HFF-Myc (cell line): ENCODE results near the gene AACS.

Experiments
- DNase-seq: peaks from one replicate; pipeline ENCODE4 v3.0.0-alpha.2; 2011; ENCODE audit warnings: low read depth; ENCODE audit errors: extremely low read depth
- H3K4me3 ChIP-seq: replicated peaks from 2 replicates; pipeline ENCODE4 v1.5.1; 2011; ENCODE audit warnings: low read depth, mild to moderate bottlenecking, control low read depth, low read length
- CTCF ChIP-seq: IDR thresholded peaks from 2 replicates; pipeline ENCODE4 v1.5.1; 2012; ENCODE audit warnings: mild to moderate bottlenecking, low read depth, low read length, control low read depth; ENCODE audit errors: missing control alignments

Gene AACS

DNA sequence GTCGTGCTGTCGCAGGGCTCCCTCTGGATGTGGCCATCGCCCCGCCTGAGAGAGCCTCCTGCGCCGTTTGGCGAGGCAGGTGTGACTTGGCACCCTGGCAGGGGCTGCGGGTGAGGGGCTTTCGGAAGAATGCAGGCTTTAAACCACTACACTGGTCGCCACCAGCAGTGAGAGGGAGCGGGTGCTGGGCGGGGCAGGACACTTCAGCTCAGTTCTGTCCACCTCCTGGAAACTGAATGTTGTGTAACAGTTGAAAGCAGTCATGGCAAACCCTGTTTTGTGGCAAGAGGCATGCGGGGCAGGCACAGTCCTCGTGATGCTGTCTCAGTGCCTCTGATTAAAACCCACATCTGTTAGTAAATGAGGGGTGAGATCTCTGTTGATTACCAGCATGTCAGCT, 55.9 kb downstream of the AACS start:
- TF ChIP-seq CTCF: no peak
- DNase-seq: no peak
- no peak overlapping the region for H3K4me3 ChIP-seq

GRCh38 chr12:125122668-125123067, 57.4 kb downstream of the AACS start:
- H3K4me3 ChIP-seq: no peak overlapping the region
- TF ChIP-seq CTCF: no peak
- DNase-seq: no peak

DNA sequence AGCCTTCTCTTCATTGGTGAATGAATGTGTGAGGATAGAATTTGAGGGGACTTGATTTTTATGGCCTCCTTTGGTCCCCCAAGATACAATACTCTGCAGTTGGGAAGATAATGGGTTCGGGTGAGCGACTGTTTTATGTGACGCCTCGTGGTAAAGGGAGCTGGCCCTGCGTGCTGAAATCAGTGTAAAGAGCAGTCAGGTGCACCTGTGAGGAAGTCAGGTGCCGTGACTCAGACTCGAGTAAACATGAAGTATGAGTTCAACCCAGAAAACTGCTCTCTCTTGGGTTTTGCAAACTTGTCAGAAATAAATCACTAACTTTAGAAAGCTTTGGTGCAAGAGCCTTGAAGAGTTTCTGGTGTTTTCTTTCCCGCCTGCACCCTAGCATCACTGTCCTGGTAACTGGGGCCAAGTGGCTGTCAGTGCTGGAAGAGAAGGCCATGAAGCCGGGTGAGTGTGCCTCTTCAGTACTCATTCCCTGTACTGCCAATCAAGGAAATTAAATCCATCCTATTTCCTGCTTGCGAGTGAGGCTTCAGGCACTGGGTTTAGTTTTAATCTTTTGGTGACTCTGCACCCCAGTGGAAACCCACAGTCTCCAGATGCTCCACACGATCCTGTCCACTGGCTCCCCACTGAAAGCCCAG, 59.2 kb downstream of the AACS start:
- TF ChIP-seq CTCF: no peak
- DNase-seq: no peak
- no peak overlapping the region for H3K4me3 ChIP-seq

- no peak overlapping the region for H3K4me3 ChIP-seq
- no peak for DNase-seq
- TF ChIP-seq CTCF: no peak
Observed at GRCh38 chr12:125125271-125125670, 60.0 kb downstream of the AACS start.

GRCh38 chr12:125128439-125129178, 63.4 kb downstream of the AACS start:
- no peak for DNase-seq
- no peak for TF ChIP-seq CTCF
- H3K4me3 ChIP-seq: no peak overlapping the region

DNA sequence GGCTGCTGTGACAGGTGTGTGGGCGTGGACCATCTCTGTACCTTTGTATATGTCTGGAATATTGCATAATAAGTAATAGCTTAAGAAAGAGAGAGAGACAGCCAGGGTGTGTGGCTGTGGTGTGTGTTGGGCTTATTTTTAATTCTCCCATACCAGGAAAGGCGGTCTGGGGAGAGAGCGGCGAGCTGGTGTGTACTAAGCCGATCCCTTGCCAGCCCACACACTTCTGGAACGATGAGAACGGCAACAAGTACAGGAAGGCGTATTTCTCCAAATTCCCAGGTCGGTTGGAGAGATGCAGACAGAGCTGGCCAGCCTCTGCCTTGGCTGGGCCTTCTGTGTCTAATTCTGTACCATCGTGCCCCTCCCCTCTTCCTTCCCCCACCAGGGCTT, 63.9 kb downstream of the AACS start:
- TF ChIP-seq CTCF: no peak
- no peak for DNase-seq
- H3K4me3 ChIP-seq: no peak overlapping the region
